HG03342 (cell line): ENCODE measurements around the gene PIEZO2.
"Not testable (repeated sequence)": the region's sequence is repeated elsewhere in the genome, so short reads cannot be mapped to it uniquely, and the experiment has no call there.

Experiments used
- ATAC-seq: cut with Tn5 transposase; IDR thresholded peaks from one replicate; pipeline ENCODE4 v1.9.1; 2021; ENCODE audit warnings: mild to moderate bottlenecking, moderate library complexity; ENCODE audit not compliant: unreplicated experiment

PIEZO2 gene

DNA sequence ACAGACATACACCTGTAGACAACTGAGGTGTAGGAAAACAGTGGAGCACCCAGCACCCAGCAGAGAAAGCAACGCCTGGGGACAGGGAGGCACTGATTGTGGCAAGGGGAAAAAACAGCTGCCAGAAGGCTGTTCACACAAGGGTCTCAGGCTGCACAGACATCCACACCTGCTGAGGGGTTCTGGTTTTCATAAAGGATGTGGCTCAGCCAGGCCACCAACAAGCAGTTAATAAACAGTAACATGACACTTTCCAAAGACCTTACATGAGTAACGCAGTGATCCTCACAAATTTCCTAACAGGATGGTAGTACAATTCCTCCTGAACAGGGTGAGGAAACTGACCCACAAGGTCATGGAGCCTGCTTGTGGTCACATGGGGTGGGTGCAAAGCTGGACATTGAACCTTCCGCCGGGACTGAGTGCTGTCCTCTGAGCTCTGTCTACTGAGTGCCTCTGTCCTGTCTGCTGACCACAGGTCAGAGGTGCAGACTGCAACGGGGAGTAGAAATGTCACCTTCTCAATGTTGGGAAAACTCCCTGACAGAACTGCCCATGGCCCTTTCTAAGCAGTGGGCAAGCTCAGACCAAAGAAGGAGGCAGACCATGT lies 506.3 kb downstream of the PIEZO2 start:
- ATAC-seq = not testable (repeated sequence)

GRCh38 chr18:10638539-10638885 lies 510.9 kb downstream of the PIEZO2 start:
- not testable (repeated sequence) for ATAC-seq

- not testable (repeated sequence) for ATAC-seq
Observed at GRCh38 chr18:10637858-10638538, 511.4 kb downstream of the PIEZO2 start.

DNA sequence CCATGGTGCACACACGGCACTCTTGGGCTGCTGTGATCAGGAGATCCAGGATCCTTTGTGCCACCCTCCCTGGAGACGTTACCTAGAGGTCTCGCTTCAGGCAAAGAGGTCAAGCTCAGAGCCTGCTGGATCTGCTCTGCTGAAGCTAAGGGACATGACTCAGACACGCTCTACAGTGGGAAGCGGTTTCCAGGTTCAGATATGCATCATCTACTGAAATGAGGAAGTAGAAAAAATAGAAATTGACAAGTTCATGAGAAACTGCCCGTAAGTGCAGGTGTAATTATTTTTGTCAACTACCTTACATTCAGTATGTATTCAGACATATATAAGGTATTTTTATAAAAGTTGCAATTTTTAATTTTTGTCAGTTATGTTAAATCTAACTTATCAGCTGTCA lies 520.3 kb downstream of the PIEZO2 start:
- peak; percentile 99 for ATAC-seq

GRCh38 chr18:10626606-10627213 lies 522.7 kb downstream of the PIEZO2 start:
- ATAC-seq = not testable (repeated sequence)

DNA sequence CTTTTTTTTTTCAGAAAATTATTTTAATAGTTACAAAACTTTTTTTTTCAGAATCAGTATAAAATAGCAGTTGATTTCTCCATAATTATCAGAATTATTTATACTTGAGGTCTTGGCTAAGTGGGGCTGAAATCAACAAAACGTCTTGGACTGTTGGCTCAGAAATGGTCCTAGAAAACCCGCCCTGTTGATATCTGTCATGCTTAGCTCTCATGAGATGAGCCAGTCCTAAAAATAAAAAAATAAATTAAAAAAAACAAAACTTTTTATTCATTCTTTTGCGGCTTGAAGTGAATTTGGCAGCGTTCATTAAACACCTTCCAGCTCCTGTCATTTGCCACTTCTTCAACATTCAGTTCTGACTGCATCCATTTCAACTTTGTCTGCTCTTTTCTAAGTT lies 525.8 kb downstream of the PIEZO2 start:
- not testable (repeated sequence) for ATAC-seq

- not testable (repeated sequence) for ATAC-seq
Observed at GRCh38 chr18:10622982-10623381, 526.4 kb downstream of the PIEZO2 start.

- ATAC-seq = not testable (repeated sequence)
Observed at GRCh38 chr18:10620670-10621329, 528.6 kb downstream of the PIEZO2 start.
